HG03064 (cell line): ENCODE results near the gene PGF.

Experiments
- ATAC-seq: cut with Tn5 transposase; IDR thresholded peaks from one replicate; pipeline ENCODE4 v1.9.1; 2021; ENCODE audit warnings: low read depth; ENCODE audit not compliant: unreplicated experiment

The PGF gene

GRCh38 chr14:74905595-74906142 is 49.7 kb downstream of the PGF start:
- ATAC-seq = no peak

DNA sequence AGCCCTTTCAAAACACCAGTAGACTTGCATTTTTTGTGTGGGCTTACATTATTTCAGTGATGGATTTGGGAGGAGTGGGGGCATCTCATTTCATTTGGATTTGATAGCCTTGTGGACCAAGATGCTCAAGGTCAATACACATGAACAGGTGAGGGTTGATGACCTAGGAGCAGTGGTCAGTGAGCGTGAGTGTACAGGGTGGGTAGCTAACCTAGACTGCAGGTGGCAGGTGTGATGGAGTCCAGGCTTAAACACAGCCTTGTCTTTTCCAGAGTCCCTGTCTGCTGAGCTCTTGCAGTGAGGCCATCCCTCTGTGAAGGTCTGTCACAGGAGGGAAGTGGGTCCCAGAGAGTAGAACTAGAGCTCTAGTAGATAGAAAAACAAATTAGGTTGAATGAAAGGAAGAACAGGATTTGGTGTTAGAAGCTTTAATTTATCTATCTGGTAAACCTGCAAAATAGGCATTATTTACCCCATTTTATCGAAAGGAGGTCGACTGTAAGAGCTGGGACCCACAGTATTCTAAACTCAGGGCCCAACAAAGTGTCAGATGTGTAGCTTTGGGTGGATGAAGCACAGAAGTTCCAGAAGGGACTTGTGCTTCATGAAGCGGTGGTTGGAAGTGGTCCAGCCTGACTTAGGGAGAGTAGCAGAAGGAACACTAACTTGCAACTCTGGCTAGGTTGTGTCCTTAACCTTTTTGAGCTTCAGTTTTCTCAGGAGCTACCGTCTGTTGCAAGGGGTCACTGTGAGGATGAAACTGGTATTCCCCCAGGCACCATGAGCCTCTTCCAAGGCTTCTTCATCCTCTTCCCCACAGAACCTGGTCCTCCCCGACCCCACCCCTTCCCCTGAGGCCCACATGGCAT is 50.5 kb downstream of the PGF start:
- no peak for ATAC-seq

DNA sequence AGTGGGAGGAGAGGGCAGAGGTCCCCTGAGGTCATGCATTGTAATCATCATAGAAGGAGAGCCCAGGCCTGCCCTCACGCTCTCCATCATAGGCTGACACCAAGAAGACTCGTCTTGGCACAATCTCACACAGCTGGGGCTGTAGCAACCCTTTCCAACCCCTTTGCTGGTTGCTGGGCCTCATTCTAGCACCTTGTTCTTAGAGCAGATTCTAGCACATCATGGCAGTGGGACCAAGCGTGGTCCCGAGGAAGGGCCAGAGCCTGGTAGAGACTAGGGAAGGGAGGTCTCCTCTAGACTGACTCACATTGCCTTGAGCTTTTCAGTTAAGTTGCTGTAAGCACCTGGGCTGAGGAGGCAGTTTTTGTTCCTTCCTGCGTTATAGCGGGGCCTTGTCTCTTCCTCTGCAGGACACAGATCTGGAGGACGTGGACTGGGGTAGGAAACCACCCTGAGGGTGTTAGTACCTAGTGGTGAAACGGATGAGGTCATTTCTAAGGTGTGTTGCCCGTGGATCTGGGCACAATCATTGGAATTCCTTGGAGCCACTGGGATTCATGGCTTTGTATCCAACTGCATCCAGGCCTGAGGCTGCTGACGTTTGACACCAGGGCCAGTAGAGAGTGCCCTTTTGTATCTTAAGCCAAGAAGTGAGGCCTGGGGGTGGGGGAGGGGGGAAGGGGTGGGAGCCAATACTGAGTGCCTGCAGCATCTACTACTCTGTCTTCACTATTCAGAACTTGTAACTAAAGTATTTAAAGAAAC is 52.3 kb downstream of the PGF start:
- no peak for ATAC-seq

- ATAC-seq = no peak
These were observed 56.7 kb downstream of the PGF start for GRCh38 chr14:74898694-74899093.

GRCh38 chr14:74898083-74898482 is 57.3 kb downstream of the PGF start:
- no peak for ATAC-seq

DNA sequence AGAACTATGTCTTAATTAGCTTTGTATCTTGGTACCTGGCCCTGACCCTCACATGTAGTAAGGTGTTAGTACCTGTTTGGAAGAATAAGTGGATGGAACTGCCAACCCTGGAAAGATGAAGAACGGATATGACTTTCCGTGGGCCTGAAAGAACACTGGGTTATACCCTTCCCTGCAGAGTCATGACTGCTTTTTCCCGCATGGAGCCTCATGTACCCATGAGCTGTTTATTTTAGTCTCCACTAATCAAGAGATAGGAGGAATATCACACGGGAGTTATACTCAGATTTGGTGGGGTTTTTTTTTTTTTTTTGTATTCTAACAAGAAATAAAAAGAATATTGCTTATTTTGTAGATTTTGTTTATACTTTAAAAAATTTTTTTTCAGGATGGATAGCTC is 57.8 kb downstream of the PGF start:
- ATAC-seq = no peak

GRCh38 chr14:74896400-74896799 is 59.0 kb downstream of the PGF start:
- ATAC-seq = no peak

DNA sequence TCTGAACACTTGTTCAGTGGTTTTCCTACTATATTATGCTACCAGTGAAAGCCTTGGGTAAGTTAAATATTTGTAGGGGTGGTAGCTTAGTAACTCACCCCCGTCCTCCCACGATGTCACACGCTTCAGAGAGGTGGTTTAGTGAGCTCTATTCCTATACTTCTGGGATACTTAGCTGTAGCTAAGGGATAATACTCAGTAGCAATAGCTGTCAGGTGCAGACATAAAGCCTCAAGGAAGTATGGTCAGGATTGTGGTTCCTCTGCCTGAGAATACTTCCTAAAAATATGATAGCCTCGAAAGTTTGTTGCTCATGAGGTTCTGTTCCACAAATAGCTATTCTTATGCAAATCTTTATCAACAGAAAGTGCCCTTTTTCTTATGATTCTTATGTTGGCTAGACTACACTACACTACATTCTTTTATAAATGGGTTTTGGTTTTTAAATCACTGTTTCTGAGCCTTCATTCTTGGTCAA is 61.7 kb downstream of the PGF start:
- ATAC-seq = no peak

GRCh38 chr14:74892745-74893144 is 62.7 kb downstream of the PGF start:
- no peak for ATAC-seq

- no peak for ATAC-seq
These were observed 63.5 kb downstream of the PGF start for GRCh38 chr14:74891870-74892269.
